Esophagus muscularis mucosa (tissue), 4 donors: ENCODE results near the gene TMEM150B. TPM values are rescaled to one million over a fixed set of nuclear protein-coding genes. Genes with fewer than 3 reads are reported as not detected.

Source experiments
- DNase-seq: peaks from one replicate; pipeline ENCODE4 v3.0.0-alpha.2; 2017; ENCODE audit errors: extremely low spot score
- H3K27ac ChIP-seq, 4 donors: fragments of 200-600 bp; sonication (generic); replicated peaks in 1 of 4; 1 replicate in 3 of 4; 2 replicates in 1 of 4; pipeline ENCODE4 v1.5.1; 2016 to 2019; ENCODE audit warnings: mild to moderate bottlenecking in 1 of 4
- H3K27me3 ChIP-seq, 4 donors: fragments of 200-600 bp; sonication (generic); one replicate each; pipeline versions ENCODE4 v1.5.1 to v1.6.0; 2016 to 2019
- H3K36me3 ChIP-seq, 4 donors: fragments of 200-600 bp; sonication (generic); one replicate each; pipeline ENCODE4 v1.5.1; 2016 to 2019
- H3K4me1 ChIP-seq, 4 donors: fragments of 200-600 bp; sonication (generic); one replicate each; pipeline ENCODE4 v1.5.1; 2016 to 2019
- H3K4me3 ChIP-seq, 4 donors: fragments of 200-600 bp; sonication (generic); 1 replicate in 2 of 4; 2 replicates in 2 of 4; pipeline ENCODE4 v1.5.1; 2016 to 2019; ENCODE audit warnings: mild to moderate bottlenecking in 4 of 4, moderate library complexity in 1 of 4
- H3K9me3 ChIP-seq, 4 donors: fragments of 200-600 bp; sonication (generic); 1 replicate in 3 of 4; 2 replicates in 1 of 4; pipeline ENCODE4 v1.5.1; 2016 to 2019
- EP300 ChIP-seq: sonication (generic); formaldehyde crosslinking; IDR thresholded peaks from one replicate; pipeline ENCODE4 v1.6.1; 2017; ENCODE audit warnings: antibody characterized with exemption
- POLR2A ChIP-seq: fragments of 450-650 bp; IDR thresholded peaks from one replicate; pipeline ENCODE4 v1.6.1; 2017; ENCODE audit warnings: antibody characterized with exemption, moderate library complexity, mild to moderate bottlenecking, low read depth
- POLR2AphosphoS5 ChIP-seq, 2 donors: sonication (generic); formaldehyde crosslinking; IDR thresholded peaks; one replicate each; pipeline ENCODE4 v1.6.1; 2017; ENCODE audit warnings: antibody characterized with exemption in 2 of 2
- WGBS: methylation state at CpG from one replicate; pipeline ENCODE4 v1.1.5; 2018; 5-methylcytosine and 5-hydroxymethylcytosine counted together
- intact Hi-C: fragments of 100-400 bp; cut with DNase I; formaldehyde crosslinking; loops from one replicate; pipeline ENCODE4 v1.15.1; 2023
- total RNA-seq, 4 donors: library from RNA; depleted of rRNA; stranded (reverse); fragments of >200 nt; gene quantifications; one replicate each; pipeline versions ENCODE4 v1.1.0 to v1.2.1, GENCODE V29; 2016
- TF ChIP-seq, protein P1 (sequence below), 3 experiments: fragments of 200-600 bp in 2 of 3; fragments of 450-650 bp in 1 of 3; sonication (generic) in 2 of 3; IDR thresholded peaks; one replicate each; pipeline ENCODE4 v1.5.1; 2017 to 2019; ENCODE audit warnings: antibody characterized with exemption in 3 of 3, mild to moderate bottlenecking in 2 of 3, moderate library complexity in 1 of 3

TMEM150B gene
- total RNA-seq, 4 donors from 2014 or later: 0.83 to 5.2 (median 2.7) TPM

DNA sequence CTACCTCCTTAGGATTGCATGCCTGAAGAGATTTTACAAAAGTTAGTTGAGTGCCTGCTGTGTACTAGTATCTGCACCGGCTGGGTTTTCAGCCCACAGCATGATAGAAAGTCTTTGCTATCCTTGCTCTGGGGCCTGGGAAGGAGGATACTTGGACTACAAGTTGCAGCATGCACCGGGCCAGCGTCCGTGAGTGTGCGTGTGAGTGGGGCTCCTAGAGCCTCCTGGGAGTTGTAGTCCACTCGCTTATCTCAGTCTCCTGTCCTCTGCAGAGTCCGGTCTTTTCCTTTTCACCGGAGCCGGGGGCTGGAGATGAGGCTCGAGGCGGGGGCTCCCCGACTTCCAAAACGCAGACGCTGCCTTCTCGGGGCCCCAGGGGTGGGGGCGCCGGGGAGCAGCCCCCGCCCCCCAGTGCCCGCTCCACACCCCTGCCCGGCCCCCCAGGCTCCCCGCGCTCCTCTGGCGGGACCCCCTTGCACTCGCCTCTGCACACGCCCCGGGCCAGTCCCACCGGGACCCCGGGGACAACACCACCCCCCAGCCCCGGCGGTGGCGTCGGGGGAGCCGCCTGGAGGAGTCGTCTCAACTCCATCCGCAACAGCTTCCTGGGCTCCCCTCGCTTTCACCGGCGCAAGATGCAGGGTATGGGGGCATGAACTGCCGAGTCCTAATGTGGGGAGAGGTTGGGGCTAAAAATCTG lies 20.7 kb downstream of the TMEM150B start:
- H3K36me3 ChIP-seq: peaks cover 3 to 70% (median 40%) of the 10 kb centered on the region in 4 donors

DNA sequence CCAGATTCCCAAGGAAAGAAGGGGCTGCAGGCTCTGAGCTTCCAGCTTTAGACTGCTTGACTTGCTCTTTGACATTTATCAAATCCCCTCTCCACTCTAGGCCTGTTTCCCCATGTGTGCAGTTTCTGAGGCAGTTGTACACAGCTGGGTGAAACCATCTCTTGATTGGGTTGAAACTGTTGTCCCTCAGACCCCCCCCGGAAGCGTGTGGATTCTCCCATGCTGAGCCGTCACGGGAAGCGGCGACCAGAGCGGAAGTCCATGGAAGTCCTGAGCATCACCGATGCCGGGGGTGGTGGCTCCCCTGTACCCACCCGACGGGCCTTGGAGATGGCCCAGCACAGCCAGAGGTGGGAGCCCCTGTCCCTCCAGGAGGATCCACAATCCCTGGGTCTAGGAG lies 21.7 kb downstream of the TMEM150B start:
- H3K27me3 ChIP-seq: no peaks in the 10 kb centered on the region
- peaks cover 3 to 65% (median 37%) of the 10 kb centered on the region in 4 donors for H3K36me3 ChIP-seq
- H3K4me1 ChIP-seq: peaks cover 9 to 12% (median 10%) of the 10 kb centered on the region in 4 donors
- H3K4me3 ChIP-seq: no peak overlapping the region
- TF ChIP-seq POLR2AphosphoS5 (IDR thresholded peaks at IDR 0.05) (no peak), POLR2A (no peak), EP300 (no peak)
- TF ChIP-seq, protein P1, sequence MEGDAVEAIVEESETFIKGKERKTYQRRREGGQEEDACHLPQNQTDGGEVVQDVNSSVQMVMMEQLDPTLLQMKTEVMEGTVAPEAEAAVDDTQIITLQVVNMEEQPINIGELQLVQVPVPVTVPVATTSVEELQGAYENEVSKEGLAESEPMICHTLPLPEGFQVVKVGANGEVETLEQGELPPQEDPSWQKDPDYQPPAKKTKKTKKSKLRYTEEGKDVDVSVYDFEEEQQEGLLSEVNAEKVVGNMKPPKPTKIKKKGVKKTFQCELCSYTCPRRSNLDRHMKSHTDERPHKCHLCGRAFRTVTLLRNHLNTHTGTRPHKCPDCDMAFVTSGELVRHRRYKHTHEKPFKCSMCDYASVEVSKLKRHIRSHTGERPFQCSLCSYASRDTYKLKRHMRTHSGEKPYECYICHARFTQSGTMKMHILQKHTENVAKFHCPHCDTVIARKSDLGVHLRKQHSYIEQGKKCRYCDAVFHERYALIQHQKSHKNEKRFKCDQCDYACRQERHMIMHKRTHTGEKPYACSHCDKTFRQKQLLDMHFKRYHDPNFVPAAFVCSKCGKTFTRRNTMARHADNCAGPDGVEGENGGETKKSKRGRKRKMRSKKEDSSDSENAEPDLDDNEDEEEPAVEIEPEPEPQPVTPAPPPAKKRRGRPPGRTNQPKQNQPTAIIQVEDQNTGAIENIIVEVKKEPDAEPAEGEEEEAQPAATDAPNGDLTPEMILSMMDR (IDR thresholded peaks at IDR 0.05): no peak
- H3K27ac ChIP-seq: no peak overlapping the region
- H3K9me3 ChIP-seq: no peaks in the 10 kb centered on the region
- 92% methylated on average over 2 of the region's 11 CpGs for WGBS
- intact Hi-C loops: loop anchor here (5.0 to 10.0 kb wide), 3 partner anchors 39 to 111 kb away; partner anchors contain the start of gene TMEM238
- DNase-seq: no peak

More for the DNA sequence above, 20.7 kb downstream of the TMEM150B start:
- intact Hi-C loops: loop anchor here (5.0 to 10.0 kb wide), 3 partner anchors 38 to 110 kb away; partner anchors contain the start of gene TMEM238
- WGBS: 91% methylated on average over 30 of the region's 39 CpGs
- H3K9me3 ChIP-seq: no peaks in the 10 kb centered on the region
- H3K27me3 ChIP-seq: no peaks in the 10 kb centered on the region
- TF ChIP-seq POLR2A: no peak
- TF ChIP-seq EP300: no peak
- TF ChIP-seq, protein P1 (IDR thresholded peaks at IDR 0.05): no peak
- no peak for TF ChIP-seq POLR2AphosphoS5 (IDR thresholded peaks at IDR 0.05)
- no peak overlapping the region for H3K4me3 ChIP-seq
- no peak for DNase-seq
- H3K27ac ChIP-seq: no peak overlapping the region
- H3K4me1 ChIP-seq: peaks cover 9 to 12% (median 10%) of the 10 kb centered on the region in 4 donors

DNA sequence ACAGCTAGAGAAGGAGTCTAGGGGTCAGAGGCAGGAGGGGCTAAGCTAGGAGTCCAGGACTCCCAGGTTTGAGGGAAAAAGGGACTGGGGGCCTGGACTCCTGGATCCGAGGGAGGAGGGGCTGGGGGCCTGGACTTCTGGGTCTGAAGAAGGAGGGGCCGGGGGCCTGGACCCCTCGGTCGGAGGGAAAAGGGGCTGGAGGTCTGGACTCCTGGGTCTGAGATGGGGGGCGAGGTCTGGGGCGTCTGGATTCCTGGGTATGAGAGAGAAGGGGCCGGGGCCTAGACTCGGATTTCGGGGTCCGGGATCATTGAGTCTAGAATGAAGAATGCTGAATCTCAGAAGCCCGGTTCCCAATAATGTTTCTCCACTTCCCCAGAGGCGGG lies 22.8 kb downstream of the TMEM150B start:
- intact Hi-C loops: loop anchor here (5.0 to 10.0 kb wide), 3 partner anchors 40 to 112 kb away; partner anchors contain the start of gene TMEM238
- DNase-seq: no peak
- H3K4me3 ChIP-seq: peak overlapping the region in 1 of 4 donors; percentile 50
- peak overlapping the region in 1 of 4 donors; percentile 10 for H3K27ac ChIP-seq
- no peaks in the 10 kb centered on the region for H3K9me3 ChIP-seq
- 67% methylated on average over 11 of the region's 12 CpGs for WGBS
- peaks cover 9 to 12% (median 10%) of the 10 kb centered on the region in 4 donors for H3K4me1 ChIP-seq
- no peaks in the 10 kb centered on the region for H3K27me3 ChIP-seq
- no peak for TF ChIP-seq POLR2A
- TF ChIP-seq POLR2AphosphoS5 (IDR thresholded peaks at IDR 0.05): no peak
- H3K36me3 ChIP-seq: peaks cover 3 to 68% (median 38%) of the 10 kb centered on the region in 4 donors

DNA sequence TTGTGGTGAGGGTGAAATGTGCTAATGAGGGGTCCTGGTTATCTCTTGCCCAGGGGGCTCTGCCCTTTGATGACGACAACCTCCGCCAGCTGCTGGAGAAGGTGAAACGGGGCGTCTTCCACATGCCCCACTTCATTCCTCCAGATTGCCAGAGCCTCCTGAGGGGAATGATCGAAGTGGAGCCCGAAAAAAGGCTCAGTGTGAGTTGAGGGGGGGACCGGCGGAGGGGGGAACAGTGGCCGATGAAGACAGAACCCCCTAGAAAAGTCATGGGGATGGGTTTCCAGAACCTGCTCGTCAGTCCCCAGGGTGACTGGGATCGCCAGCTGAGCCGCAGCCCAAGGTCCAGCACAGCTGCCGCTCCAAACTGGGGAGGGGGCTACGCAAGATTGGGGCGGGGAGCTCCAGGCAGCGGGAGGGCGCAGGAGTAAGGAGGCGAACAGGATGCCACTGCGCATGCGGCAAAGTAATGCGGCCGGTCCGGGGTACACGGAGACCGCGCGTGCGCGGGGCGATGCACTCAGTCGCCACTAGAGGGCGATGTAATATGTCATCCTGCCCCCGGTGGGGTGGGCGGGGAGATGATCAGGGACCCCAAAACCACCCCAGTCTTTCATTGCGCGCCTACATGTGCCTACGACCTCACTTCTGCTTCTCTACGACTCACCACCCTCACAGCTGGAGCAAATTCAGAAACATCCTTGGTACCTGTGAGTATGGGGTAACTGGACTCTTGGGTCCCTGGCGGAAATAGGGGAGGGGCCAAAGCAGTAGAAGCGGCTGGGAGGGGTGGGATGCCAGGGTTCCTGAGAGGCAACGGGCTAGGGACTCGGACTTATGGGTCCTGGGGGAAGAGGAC lies 23.5 kb downstream of the TMEM150B start:
- Histone ChIP-seq H3K27ac (peak overlapping the region in 1 of 4 donors; percentile 10), H3K4me3 (peak overlapping the region; percentile 36 to 50 (median 38)), H3K9me3 (no peaks in the 10 kb centered on the region), H3K36me3 (peaks cover 1 to 67% (median 33%) of the 10 kb centered on the region in 4 donors), H3K27me3 (no peaks in the 10 kb centered on the region), H3K4me1 (peaks cover 9 to 12% (median 10%) of the 10 kb centered on the region in 4 donors)
- peak; percentile 94 for DNase-seq
- intact Hi-C loops: loop anchor here (5.0 to 10.0 kb wide), 3 partner anchors 41 to 113 kb away; partner anchors contain the start of gene TMEM238
- TF ChIP-seq POLR2AphosphoS5 (IDR thresholded peaks at IDR 0.05): peak in 1 of 2 donors; percentile 88
- TF ChIP-seq POLR2A: no peak
- TF ChIP-seq, protein P1 (IDR thresholded peaks at IDR 0.05): peak in 2 of 3 experiments; percentile 98 to 99
- 18% methylated on average over 30 of the region's 42 CpGs for WGBS
